GM18505 (cell line): Measurements from ENCODE around the gene CSTF2.
A peak's percentile ranks its signal among the peaks of the same experiment; 100 is the strongest.
"Not testable (repeated sequence)": the region's sequence is repeated elsewhere in the genome, so short reads cannot be mapped to it uniquely, and the experiment has no call there.

Source experiments
- ATAC-seq: cut with Tn5 transposase; IDR thresholded peaks from one replicate; pipeline ENCODE4 v1.9.1; 2021; ENCODE audit not compliant: unreplicated experiment
- POLR2A ChIP-seq: IDR thresholded peaks from 4 replicates; pipeline ENCODE4 v1.6.1; 2011; ENCODE audit warnings: borderline replicate concordance; ENCODE audit not compliant: insufficient read depth, insufficient read length; ENCODE audit errors: extremely low read depth

The CSTF2 gene, protein sequence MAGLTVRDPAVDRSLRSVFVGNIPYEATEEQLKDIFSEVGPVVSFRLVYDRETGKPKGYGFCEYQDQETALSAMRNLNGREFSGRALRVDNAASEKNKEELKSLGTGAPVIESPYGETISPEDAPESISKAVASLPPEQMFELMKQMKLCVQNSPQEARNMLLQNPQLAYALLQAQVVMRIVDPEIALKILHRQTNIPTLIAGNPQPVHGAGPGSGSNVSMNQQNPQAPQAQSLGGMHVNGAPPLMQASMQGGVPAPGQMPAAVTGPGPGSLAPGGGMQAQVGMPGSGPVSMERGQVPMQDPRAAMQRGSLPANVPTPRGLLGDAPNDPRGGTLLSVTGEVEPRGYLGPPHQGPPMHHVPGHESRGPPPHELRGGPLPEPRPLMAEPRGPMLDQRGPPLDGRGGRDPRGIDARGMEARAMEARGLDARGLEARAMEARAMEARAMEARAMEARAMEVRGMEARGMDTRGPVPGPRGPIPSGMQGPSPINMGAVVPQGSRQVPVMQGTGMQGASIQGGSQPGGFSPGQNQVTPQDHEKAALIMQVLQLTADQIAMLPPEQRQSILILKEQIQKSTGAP

DNA sequence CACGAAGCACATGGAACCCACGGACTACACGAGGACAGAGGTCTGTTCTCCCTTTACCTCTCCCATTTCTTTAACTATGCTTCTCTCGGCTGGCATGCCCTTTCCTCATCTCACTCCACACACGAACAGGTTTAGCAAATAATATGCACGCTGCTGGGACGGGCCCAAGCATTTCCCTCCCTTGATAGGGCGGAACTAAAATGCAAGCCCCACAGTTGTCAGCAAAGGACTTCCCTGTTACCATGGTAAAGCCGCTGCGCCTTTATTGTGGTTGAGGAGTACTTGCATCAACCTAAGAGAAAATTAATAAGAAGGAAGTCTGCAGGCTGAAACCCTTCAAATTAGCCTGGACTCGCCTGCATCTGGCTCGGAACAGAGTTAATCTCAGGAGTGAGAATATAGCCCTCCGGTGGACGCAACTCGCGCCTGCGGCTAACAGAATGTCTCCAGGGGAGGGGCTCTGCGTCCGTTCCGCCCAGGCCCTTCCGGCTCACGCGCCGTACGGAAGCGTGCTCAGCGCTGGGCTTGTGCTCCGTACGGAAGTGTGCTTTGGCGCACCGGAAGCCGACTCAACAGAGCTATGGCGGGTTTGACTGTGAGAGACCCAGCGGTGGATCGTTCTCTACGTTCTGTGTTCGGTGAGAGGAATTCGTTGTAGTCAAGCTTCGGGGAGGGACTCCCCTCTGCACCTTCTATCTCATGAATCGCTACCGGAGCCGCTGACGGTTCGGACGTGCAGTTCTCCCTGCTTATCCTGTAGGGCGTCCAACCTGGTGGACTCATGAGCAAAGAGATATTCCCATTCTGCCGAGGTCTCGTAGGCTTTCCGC, at the start of gene CSTF2:
CSTF2 (plus strand) TSS at position 555 of the 830 bp plus-strand sequence; CDS start at position 581, 26 bp downstream.
- peak; percentile 99 for ATAC-seq
- TF ChIP-seq POLR2A: peak; percentile 77

GRCh38 chrX:100796371-100796770, 23.8 kb upstream of the CSTF2 start:
- ATAC-seq: not testable (repeated sequence)

- no peak for ATAC-seq
- no peak for TF ChIP-seq POLR2A
Observed at GRCh38 chrX:100797359-100797758, 22.8 kb upstream of the CSTF2 start.

DNA sequence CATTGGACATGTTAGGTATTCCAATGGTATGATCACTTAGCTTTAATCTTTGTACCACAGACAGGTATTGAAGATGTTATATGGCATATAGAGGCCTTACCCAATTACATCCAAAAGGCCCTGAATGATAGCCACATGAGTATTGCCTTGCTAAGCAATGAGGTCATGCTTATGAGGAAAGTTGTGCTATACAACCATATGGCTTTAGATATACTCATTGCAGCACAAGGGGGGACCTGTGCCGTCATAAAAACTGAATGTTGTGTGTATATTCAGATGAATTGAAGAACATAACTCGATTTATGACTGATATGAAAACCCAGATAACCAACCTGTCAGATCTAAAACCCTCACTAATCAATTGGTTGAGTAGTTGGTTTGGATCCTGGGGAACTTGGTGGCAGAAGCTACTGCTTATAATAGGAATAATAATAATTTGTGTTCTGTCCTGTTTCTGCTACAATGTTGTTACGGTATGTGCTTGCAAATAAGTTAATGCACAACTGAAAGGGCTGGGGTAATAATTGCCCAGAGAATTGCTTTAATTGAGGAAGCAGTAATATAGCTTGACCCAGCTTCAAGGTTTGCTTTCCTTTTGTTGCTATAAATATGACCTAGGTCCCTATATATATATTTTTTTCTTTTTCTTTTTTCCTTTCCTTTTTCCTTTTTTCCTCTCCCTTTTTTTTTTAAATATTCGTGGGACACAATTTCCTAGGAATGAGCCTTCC, 21.5 kb upstream of the CSTF2 start:
- TF ChIP-seq POLR2A: no peak
- ATAC-seq: no peak

- no peak for TF ChIP-seq POLR2A
- no peak for ATAC-seq
Observed at GRCh38 chrX:100802843-100803242, 17.3 kb upstream of the CSTF2 start.

DNA sequence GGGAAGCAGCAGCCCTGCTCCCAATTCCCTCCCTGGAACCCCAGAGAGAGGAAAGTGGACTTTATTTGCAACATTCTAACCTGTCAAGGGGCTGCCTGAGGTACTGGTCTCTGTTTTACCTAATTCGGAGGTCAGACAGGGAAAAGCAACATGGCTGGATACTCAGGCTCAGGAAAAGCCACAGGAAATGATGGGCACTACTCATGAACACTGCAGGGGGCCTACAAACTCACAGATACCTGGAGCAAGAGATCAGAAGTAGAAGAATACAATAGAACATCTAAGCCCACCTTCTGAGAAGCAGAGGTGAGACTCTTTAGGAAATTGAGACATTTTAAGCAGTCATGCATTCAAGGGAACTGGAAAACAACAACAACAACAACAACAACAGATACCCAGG, 15.4 kb upstream of the CSTF2 start:
- no peak for ATAC-seq
- TF ChIP-seq POLR2A: no peak

DNA sequence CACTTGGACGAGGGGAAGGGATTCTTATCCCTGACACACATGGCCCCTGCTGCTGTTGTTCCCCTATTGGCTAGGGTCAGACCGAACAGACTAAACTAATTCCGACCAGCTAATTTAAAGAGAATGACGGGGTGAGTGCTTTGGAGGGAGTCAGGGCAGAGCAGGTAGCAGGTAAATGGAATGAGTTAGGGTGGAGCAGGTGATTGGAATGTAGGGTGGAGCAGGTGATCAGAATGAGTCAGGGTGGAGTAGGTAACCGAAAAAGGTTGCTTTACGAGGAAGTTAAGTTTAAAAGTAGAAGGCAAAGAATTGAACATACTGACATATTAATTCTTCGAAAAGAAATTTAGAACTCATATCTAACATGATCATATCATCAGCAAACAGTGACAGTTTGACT, 11.9 kb upstream of the CSTF2 start:
- ATAC-seq: not testable (repeated sequence)

DNA sequence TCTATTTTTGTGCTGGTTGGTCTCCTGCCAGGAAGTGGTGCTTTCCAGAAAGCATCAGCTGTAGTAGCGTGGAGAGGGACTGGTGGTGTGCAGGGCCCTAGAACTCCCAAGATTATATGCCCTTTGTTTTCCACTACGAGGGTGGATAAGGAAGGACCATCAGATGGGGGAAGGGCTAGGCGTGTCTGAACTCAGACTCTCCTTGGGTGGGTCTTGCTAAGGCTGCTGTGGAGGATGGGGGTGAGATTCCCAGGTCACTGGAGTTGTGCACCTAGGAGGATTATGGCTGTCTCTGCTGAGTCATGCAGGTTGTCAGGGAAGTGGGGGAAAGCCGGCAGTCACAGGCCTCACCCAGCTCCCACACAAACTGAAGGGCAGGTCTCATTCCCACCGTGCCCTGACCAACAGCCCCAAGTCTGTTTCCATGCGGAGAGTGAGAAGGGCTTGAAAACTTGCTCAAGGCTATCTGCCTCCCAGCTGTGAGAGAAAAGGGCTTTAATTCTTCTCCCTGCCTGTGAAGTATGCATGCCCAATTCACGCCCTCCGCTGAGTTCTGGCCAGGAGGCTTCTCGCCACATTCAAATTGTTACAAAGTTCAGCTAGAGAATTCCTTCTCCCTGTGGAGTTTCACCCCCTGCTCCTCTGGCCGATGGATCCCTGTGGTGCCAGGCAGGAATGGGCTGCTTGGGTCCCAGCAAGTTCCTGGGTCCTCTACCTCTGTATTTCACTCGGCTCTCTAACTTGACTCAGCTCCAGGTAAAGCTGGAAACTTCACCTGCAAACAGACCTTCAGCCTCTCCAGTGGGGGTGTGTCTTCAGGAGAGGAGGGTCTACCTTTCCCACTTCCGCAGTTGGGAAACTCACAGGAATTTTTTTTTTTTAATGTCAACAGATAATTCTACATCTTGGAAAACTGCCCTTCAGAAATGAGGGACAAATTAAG, 7.7 kb upstream of the CSTF2 start:
- ATAC-seq: no peak
- TF ChIP-seq POLR2A: no peak

GRCh38 chrX:100817340-100817739, 2.9 kb upstream of the CSTF2 start:
- no peak for TF ChIP-seq POLR2A
- no peak for ATAC-seq

DNA sequence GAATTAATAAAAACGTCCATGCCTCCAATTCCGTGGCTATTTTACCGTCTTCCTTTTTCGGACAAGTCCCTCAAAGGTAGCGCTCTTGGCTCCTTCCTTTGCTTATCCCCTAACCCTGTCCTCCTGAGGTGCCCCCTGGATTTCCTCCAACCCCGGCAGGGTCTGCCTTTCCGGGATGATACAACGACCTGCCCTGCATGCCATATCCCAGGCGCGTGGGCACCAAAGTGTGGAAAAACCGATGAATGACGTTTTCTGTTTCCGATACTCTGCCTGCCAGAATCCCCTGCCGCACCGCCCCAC, 706 bp upstream of the CSTF2 start:
- ATAC-seq: no peak

DNA sequence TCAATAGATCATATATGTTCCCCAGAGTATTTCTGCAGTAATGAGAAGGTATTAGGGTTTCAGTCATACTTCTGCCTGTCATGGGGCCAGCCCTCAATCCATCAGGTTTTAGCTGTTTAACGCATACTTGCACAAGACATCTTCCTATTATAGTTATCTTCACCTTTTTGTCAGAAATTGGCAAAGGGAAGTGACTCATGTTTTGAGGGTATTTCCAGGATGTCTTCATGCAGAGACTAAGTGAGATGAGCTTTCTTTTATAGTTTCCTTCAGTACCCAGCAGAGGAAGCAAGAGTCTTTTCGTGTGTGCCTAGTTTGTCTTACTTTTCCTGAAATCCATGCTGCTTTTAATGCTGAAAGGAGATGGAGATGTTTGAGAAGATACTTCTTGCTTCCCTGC, 9.5 kb downstream of the CSTF2 start:
- TF ChIP-seq POLR2A: no peak
- ATAC-seq: peak; percentile 71

More for the DNA sequence above, 706 bp upstream of the CSTF2 start:
- no peak for TF ChIP-seq POLR2A

DNA sequence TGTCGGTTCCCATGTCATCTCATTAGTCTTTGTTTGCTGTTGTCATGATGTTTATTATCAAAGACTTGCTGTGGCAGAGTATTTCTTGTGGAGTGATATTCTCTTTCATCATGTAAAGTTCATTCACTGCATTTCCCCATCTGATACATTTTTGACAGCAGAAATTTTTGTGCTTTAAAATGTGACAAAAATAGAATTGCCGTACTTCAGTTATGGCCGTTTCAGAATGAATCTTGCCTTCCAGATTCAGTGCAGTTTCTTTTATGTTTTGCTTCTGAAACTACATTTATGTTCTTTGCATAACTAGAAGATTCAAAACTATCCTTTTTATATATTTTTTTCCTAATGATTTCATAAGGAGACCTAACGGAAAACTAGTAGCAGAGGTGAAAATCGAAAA, 10.0 kb downstream of the CSTF2 start:
- no peak for TF ChIP-seq POLR2A
- peak; percentile 26 for ATAC-seq
